CD4-positive, alpha-beta T cell treated with Interleukin-17A for 4 hours (primary cell): ENCODE measurements around the gene NOPCHAP1.
"Not testable (repeated sequence)": the region's sequence is repeated elsewhere in the genome, so short reads cannot be mapped to it uniquely, and the experiment has no call there.

ENCODE experiments used
- DNase-seq: peaks from one replicate; pipeline ENCODE4 v3.0.0-alpha.2; 2020; ENCODE audit warnings: mixed read lengths

The NOPCHAP1 gene

GRCh38 chr12:104966677-104967076 lies 19.4 kb upstream of the NOPCHAP1 start:
- no peak for DNase-seq

DNA sequence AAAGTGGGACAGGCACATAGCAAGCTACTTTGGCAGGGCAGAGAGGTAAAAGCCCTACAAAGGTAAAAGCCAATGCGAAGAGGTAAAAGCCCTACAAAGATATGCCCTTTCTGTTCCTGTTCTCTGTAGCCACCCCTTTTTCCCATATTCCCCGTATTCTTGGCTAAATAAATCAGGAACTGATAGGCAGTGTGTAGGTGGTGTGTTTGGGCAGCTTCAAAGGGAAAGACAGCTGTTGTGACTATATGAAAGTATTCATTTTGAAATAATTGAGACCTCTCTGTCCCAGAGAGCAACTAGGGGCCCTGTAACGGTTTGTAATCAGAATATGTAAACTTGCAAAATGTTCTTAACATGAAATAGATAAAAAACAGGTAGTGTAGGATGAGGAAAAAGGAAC lies 16.8 kb upstream of the NOPCHAP1 start:
- no peak for DNase-seq

DNA sequence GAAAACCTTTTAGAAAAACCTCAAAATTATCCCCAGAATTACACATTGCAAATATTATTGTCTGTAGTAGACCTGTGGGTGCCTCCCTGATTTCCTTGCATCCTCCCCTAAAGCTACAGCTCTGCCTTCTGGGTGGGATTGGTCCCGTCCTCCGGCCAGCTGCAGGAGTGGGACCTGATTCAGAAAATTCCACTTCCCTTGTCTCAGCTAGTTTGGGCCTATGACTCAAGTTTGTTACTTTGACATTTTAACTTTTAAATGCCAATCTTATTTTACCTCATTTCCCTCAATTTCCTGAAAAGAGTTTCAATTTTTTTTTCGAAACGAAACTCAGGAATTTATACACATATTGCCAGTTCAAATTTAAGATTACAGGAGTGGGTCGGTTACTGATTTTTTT lies 14.8 kb upstream of the NOPCHAP1 start:
- DNase-seq: no peak

- DNase-seq: no peak
Observed at GRCh38 chr12:104973250-104973649, 12.9 kb upstream of the NOPCHAP1 start.

- no peak for DNase-seq
Observed at GRCh38 chr12:104974626-104975290, 11.4 kb upstream of the NOPCHAP1 start.

DNA sequence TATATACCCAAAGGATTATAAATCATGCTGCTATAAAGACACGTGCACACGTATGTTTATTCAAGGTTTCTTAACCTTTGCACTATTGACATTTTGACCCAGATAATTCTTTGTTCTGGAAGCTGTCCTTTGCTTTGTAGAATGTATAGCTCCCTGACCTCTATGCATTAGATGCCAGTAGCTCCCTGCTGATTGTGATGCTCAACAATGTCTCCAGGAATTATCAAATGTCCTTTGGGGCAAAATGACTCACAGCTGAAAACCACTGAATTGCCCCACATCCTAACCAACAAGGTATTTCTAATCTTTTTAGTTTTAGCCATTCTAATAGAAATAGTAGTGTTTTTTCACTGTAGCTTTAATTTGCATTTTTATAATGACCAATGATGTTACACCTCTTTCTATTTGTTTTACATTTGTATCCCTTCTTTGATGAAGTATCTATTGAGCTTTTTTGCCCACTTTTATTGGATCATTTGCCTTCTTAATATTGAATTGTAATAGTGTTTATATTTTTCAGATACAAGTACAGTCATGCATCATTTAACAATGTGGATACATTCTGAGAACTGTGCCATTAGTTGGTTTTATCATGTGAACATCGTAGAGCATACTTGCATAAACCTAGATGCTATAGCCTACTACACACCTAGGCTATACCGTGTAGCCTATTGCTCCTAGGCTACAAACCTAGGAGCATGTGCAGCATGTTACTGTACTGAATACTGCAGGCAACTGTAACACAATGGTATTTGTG lies 10.4 kb upstream of the NOPCHAP1 start:
- DNase-seq: no peak

DNA sequence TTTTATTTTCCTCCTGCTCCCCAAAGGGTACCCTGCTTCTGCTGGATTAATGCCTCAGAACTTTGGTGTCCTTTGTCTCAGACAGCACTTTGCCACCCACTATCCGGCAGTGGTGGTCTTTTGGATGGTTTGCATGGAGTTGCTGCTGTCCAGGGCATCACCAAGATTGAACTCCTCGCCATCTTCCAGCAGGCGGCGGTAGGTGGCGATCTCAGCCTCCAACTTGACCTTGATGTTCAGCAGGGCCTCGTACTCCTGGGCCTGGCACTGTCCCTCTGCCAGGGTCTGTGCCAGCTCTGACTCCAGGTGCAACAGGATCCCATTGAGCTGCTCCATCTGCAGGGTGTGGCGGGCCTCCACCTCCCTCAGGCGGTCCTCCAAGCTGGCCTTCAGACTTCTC lies 9.4 kb upstream of the NOPCHAP1 start:
- DNase-seq: no peak

DNA sequence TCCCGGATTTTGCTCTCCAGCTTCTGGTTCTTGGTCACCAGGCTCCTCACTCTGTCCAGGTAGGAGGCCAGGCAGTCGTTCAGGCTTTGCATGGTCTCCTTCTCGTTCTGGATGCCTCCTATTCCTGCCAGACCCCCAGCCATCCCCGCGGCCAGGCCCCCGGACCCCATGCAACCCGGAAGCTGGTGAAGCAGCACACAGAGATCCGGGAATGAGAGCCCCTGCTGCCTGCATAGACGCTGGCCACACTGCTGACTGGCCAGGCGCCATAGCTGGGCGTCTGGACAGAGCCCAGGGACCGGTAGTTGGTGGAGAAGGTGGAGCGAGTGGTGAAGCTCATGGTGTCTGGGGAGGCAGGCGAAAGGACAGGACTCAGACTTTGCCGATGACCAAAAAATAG lies 8.4 kb upstream of the NOPCHAP1 start:
- not testable (repeated sequence) for DNase-seq

- DNase-seq: no peak
Observed at GRCh38 chr12:104985206-104985605, 910 bp upstream of the NOPCHAP1 start.

DNA sequence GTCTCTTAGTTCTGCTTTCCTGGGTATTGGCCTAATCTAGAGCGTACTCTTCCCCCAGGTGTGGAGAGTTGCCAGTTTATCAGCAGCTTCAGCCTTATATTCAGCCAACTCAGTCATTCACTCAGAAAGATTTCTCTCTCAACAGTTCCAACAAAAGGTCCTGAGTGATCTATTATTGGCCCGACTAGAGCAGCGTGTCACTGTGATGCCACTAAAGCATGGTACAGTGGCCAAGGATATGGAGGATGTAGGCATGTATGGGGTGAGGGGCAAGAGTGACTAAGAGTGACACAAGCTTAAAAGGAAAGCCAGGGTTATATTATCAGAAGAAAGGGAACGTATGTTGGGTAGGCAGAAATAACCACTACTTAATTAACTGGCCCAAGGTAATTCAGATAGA lies 4.8 kb downstream of the NOPCHAP1 start:
- no peak for DNase-seq

- DNase-seq: no peak
Observed at GRCh38 chr12:104991565-104992128, 5.5 kb downstream of the NOPCHAP1 start.

DNA sequence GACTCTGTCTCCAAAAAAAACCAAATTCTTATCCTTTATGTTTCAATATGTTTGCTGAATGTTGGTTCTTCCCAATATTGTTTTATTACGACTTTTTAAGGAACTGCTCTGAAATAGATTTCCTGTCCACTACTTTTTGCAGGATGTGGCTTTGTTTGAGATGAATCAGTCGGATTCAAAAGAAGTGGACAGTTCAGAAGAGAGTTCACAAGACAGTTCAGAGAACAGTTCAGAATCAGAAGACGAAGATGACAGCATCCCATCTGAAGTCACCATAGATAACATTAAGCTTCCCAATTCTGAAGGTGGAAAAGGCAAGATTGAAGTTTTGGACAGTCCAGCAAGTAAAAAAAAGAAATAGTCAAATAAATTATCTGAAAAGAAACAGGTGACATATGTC lies 8.2 kb downstream of the NOPCHAP1 start:
- no peak for DNase-seq

GRCh38 chr12:104997541-104997940 lies 11.4 kb downstream of the NOPCHAP1 start:
- no peak for DNase-seq

DNA sequence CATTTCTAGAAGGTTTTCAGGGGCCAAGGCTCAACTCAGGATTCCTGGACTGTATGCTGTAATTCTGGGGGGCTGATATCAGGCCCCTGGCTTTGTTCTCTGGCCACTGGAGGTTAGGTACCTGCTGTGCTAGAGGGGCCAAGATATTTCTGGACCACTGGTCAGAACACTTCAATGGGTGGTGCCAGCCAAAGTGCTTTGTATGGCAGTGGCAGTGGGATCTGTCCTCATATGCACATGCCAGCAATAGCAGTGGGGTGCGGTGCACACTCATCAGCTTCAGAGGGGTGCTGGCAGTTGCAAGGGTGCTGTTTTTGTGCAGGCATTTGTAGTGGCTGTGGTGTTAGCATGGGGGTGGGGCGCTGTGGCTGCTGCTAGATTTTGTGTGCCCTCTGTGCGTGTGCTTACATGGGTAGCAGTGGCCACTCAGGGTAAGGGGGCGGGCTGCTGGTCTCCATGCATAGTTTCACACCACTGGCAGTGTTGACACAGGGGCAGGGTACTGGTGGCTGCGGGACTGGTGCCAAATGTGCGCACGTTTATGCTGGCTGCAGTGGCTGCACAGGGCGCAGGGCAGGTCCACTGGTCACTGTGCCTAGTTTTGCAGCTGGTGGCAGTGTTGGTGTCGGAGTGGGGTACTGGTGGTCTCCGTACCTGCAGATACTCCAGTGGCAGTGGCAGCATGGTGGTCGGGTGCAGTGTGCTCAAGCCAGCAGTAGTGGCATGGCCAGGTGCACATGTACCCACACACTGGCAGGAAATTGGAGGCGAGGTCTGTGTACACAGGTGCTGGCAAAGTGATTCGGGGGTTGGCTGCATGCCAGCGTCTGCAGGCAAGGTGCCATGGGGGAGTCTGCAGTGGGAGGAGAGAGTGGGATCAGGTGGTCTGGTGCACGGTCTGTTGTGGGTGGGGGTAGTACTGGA lies 12.6 kb downstream of the NOPCHAP1 start:
- DNase-seq: no peak

DNA sequence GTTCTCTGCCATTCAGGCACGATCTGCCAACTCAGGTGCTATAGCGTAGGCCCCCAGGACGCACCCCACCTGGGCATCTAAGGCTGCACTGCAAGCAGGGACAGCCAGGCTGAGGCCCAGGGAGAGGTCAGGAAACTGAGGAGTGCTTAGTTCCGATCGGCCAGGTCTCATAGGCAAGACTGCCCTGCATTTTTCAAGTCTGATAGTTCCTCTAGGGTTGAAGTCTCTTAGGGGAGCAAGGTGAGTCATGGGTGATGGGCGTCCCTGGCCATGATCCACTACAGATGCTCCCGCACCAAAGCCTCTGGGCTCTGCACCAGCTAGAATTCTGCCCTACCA lies 13.2 kb downstream of the NOPCHAP1 start:
- no peak for DNase-seq

DNA sequence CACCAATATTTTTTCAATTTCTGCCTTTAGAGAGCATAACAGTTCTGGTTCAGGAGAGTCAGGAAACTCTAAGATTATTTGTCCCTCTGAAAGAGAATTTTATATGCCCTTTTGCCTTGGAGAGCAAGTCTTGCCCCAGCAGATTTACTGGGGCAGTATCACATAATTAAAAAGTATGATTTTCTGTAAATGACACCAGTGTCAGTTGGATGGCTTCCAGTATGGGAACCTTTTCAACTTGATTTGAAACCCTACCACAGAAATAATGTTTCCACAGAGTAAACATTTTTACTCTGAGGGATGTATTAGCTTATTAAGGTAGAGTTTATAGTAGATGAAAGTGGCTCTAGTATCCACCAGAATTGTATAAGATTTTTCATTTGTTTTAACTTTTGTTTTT lies 15.4 kb downstream of the NOPCHAP1 start:
- no peak for DNase-seq

DNA sequence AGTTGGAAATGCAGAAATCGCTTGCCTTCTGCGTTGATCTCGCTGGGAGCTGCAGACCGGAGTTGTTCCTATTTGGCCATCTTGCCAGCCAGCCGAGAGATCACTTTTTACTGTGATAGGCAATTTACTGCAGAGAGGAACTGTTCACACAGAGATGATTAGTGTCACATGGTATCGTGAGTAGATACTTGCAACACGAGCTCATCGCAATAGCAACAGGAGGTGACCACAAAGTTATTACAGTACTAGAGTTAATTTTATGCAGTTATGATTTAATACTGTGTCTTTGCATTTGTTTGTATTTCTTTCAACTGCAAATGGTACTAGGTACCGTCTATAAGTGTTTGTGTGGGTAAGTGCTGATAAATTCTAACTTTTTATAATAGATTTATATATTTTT lies 27.8 kb downstream of the NOPCHAP1 start:
- no peak for DNase-seq

DNA sequence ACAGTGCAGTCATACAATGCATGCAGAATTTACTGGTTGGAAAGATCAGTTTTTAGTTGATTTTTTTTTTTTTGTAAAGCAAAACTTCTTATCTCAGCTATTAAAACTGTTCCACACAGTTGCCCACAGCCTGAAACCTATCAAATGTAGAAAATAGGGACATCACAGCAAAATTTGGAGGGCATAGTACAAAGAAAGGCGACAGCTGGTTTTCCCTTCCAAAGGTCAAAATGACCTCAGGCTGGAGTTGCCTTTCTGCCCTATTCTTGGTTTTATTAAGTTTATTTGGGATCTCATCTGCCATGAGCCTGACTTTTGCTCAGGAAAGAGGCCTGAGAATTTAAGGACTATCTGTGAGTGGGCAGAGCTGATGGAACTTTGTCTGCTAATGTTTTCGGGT lies 28.5 kb downstream of the NOPCHAP1 start:
- no peak for DNase-seq

- DNase-seq: no peak
Observed at GRCh38 chr12:105015543-105015942, 29.4 kb downstream of the NOPCHAP1 start.

DNA sequence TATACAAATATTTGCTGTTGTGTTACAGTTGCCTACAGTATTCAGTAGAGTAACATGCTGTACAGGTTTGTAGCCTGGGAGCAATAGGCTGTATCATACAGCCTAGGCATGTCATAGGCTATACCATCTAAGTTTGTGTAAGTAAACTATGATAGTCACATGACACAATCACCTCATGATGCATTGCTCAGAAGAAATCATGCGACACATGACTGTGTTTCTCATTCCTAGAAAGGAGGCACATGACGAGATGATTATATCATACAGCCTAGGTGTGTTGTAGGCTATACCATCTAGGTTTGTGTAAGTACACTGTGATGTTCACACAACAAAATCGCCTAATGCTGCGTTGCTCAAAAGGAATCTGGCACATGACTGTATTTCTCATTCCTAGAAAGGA lies 31.9 kb downstream of the NOPCHAP1 start:
- no peak for DNase-seq

GRCh38 chr12:105018776-105019175 lies 32.7 kb downstream of the NOPCHAP1 start:
- DNase-seq: no peak

DNA sequence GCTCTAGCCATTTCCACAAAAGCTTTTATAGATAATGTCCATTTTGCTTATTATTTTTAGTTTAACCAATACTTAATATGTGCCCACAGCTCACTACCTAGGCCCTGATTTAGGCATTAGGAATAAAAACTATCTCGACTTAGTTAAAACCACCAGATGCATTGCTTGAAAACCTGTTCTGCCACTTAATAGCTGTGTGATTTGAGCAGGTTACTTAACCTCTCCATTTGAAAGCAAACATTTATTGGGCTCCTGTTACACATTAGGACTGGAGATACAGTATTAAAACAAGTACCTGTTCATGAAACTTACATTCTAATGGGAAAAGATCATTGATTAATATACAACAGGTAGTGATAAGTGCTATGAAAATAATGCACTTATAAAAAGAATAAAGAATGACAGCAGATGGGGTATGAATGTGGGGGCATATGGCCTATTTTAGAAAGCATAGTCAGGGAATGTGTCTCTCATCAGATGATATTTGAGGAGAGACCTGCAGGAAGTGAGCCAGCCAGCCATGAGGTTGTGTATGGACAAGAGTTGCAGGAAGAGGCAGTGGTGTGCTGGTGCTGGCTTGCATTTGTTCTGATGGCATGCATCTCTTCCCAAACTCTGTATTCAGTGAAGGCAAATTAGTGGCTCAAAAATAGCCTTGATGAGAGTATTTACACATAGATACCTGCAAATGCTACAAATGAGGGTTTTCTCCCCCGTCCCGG lies 34.3 kb downstream of the NOPCHAP1 start:
- DNase-seq: no peak

DNA sequence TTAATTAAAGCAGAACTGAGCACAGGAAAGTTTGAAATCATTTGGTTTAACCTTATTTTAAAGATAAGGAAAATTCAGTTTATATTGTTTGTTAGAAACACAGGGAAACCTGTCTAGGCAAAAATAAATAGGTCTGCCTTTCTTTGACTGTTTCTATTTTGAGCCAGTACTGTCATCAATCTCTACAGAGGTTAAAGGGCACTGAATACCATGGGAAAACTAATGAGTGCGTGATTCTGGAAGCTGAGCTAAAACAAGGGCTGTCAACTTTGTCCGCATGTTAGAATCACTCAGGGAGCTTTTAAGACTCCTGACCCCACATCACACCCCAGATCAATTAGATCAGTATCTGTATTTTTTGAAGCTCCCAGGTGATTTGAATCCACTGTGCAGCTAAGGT lies 38.8 kb downstream of the NOPCHAP1 start:
- DNase-seq: no peak
